Medulla oblongata (tissue), 1 donor: ENCODE data around the gene SDK1.

ENCODE experiments used
- DNase-seq: peaks from one replicate; pipeline ENCODE4 v3.0.0-alpha.2; 2015; ENCODE audit errors: extremely low spot score

The SDK1 gene

DNA sequence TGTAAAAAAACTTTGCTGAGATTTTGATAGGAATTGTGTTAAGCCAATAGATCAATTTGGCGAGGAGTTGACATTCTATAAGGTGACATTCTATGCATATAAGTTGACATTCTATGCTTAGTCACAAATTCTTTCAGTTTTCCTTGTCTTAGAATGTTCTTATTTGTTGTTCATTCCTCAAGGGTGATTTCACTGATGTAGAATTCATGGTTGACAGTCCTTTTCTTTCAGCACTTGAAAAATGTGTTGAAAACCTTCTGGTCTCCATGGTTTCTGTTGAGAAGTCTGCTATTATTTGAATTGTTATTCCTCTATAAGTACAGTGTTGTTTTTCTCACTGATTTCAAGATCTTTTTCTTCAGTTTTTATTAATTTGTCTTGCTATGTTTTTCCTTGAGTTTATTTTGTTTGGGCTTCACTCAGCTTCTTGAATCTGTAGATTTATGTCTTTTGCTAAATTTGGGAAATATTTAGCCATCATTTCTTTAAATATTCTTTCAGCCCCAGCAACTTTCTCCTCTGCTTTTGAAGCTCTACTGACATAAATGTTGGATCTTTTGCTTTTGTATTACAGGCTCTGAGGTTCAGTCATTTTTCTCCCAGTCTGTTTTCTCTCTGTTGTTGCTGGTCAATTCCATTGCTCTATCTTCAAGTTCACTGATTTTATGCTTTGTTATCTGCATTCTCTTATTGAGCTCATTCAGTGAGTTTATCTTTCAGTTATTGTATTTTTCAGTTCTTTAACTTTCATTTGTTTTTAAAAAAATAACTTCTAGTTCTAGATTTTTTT is 154.9 kb downstream of the SDK1 start:
- no peak for DNase-seq

DNA sequence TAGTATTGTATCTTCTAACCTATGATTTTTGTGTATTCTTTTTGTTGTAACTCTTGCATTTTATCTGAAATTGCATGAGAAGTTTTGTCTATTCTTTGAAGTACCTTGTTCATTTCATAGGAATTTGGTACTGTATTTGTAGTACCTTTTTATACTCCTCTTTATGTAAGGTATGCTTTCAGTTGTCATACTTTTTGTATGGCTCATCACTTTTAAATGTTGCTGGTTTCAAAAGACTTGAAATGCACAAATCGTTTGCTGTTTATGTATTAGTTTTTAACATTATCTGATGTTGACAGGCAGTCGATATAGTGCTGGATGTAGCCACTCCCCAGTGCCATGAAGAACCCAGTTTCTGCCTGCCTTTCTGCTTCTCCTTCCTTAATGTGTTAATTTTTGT is 158.1 kb downstream of the SDK1 start:
- no peak for DNase-seq

DNA sequence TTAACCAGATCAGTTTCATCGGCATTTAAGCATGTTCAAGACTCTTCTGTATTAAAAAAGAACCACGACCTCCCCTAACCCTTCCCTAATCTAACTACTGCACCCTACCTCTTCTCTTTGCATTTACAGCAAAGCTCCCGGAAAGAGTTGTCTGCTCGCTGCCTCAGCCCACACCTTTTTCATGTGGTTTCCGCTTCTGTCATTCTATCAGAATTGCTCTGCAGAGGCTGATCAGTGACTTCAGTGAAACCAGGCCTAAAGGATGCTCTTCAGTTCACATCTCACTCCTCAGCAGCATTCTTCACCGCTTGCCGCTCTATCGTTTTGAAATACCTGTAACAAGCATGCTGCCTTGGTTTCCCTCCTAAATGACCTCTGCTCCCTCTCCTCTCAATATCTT is 160.9 kb downstream of the SDK1 start:
- DNase-seq = no peak

DNA sequence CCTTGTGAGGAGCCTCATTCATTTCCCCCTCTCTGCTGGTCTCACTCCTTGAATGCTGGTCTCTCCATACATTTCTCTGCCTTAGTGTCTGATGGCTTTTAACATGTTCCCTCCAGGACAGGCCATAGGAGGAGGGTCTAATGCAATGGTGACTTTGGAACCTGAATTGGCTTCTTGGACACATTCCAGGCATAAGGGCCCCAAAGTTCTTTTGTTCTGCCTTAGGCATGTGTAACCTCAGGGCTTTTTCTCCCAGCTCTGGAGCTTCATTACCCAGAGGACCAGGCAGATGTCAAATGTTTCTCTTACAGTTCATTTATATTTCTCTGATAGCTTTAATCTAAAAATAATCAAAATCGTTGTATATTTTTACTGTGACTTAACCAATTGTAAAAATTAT is 162.6 kb downstream of the SDK1 start:
- no peak for DNase-seq

DNA sequence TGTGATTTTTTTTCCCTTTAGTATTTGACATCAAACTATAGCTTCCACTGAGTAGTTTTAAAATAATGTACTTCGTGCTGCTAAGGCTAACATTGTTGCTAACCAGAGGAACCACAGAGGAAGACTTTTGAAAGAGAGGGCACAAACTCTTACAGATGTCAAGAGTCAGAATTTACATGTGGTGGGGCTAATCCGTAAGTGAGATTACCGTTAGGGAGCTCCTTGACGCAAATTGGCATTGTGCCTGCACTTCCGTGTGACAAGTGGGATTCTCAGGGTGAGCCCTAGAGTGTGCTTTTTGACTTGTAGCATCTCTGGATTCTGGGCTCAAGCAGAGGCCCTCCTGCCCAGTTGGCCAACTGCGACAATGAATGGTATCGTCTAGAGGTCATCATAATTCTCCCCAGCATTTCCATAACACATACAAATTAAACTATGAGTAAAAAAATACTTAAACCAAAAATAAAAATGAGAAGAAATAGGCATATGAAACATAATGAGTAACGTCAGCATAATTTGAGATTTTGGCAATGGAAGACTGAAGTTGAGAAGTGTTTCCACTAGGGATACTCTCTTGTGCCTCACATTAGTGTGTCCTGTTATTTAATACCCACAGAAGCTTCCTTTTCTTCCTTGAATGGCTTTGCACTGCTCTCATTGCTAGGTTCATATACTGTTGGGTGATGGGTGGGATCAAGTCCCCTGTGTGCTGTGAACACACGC is 164.0 kb downstream of the SDK1 start:
- no peak for DNase-seq

DNA sequence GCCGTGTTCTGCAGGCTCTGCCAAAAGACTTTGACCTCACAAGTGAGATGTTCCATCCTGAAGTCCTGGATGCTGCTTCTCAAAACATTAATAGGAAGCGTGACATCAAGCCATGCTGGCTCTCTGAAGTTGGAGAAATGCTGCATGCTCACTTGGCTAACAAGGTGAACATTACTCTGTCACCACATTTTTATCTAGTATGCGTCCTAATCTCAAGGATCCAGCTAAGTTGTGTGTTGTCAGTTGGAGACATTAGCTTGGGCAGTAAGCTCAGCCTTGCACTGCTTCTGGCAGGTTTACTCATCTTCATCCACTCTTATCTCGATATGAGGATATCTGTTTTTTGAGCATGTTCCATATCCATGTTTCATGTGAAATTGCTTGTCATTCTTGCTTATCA is 165.2 kb downstream of the SDK1 start:
- DNase-seq = no peak

DNA sequence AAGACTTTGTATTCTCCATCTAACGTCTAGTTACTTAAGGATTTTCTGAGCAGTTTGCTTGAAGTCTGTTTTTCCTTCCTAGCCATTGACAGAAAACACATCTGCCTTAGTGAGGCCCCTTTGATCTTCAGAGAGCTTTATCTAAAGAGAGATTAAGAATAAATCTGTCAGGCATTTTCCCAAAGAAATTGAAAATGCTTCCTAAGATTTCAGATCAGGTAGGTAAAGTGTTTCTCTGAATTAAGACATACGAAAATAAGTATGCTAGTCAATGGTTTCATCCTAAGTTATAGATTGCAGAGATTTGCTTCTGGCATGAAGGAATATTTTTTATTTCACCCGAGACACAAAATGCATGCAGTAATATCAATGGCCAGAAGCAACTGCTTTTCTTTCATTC is 168.6 kb downstream of the SDK1 start:
- DNase-seq = no peak

DNA sequence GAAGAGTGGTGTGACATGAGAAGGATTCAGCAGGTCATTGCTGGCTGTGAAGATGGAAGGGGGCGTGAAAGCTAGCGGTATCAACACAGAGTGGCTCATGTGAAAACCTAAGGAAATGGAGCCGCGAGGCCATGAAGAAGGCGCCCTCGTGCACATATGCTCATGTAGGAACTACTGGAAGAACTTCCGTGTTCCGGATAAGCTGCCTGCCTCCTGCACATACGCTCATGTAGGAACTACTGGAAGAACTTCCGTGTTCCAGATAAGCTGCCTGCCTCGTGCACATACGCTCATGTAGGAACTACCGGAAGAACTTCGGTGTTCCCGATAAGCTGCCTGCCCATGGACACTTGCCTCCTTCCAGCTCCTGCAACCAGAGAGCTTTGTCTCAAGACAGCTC is 179.1 kb downstream of the SDK1 start:
- no peak for DNase-seq

DNA sequence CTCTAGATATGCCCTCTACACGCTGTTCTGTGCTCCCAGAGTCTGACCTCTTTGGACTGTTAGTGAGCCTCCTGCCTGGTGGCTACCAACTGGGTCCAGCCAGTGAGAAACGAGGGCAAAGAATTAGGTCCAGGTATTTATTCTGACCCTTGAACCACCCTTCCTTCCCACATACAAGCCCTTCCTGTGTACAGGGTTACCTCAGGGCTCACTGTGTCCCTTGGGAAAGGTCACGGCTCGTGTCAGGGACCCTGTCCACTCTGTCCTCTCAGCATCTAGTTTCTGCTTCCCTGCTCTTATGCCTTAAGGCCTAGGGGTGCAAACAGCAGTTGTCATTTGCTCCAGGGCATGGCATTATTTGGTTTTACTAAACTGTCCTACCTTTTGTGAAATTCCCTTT is 180.4 kb downstream of the SDK1 start:
- DNase-seq = no peak

DNA sequence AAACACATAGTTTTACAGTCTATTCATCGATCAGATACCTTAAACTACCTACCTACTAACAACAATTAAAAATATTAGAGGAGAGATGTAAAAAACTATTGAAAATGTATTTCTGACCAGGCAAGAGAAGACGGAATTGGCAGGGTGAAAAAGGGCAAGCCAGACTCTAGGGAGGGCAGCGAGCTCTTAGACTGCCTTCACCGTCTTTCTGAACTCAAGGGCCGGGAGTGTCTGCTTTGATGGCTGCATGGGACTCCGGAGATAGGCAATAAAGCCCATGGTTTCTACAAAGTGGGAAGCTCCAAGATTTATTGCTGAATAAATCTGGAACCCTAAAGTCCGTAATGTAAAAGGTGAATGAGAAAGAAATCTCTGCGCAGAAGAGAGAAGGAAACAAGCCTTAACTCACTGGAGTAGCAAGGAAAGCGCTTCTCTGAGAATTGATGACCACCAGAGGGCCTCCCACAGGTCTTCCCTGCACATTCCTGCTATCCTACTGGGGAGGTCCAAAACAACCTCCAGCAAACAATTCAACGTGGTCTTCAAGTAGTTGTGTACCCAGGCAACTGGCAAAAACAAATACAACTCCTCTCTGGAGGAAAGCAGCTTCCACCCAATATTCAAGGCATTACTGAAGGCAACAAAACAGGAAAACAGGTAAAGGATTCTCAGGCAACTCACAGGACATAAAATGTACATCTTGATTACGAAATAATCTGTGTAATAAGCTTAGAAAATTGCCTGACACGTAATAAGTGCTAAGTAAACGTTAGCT is 181.3 kb downstream of the SDK1 start:
- peak; percentile 29 for DNase-seq

DNA sequence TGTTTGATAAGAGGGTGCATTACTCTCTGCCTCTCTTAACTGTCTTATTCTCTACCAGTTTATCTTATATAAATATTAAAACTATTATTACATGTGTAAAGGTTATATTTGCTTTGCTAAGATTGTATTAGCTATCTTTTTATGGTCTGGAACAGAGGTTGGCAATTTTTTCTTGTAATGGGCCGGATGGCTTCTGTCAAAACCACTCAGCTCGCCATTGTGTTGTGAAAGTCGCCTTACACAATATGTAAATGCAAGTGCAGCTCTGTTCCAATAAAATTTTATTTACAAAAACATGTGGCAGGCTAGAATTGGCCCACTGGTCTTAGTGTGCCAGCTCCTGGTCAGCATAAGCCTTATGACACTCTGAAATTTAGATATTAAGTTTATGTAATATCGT is 185.8 kb downstream of the SDK1 start:
- DNase-seq = no peak

DNA sequence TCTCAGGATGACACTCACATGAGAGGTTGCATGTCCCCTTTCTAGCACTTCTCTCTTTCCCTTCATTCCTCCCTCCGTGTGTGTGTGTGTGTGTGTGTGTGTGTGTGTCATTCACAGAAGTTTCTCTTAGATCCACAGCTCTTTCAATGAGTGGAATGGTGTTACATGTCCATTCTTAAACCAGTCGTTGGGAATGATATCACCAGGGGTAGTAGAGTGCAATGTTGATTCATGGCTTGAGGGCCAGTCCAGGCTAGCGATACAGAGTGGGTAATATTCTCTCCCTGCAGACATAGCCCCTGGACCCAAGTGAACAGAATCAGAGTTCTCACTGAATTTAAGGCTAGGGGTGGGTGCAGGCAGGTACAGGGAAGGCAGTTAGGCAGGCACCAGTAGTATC is 187.8 kb downstream of the SDK1 start:
- DNase-seq = no peak

DNA sequence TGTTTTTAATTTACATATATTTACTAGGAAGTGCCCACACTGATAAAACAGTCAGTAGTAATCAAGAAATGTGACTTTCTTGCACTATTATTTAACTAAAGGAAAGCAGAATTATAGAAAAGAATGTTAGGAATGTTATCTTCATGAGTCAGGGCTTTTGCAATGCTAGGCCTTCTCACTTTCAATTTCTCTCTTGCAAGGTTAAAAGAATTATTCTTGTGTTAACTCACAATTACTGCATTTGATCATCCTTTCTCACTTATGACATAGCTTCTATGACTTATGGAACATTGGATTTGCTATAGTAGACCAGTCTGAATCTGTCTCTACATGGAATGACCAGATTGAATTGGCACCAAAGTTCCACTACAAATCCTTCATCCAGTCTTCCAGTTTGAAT is 192.4 kb downstream of the SDK1 start:
- no peak for DNase-seq

DNA sequence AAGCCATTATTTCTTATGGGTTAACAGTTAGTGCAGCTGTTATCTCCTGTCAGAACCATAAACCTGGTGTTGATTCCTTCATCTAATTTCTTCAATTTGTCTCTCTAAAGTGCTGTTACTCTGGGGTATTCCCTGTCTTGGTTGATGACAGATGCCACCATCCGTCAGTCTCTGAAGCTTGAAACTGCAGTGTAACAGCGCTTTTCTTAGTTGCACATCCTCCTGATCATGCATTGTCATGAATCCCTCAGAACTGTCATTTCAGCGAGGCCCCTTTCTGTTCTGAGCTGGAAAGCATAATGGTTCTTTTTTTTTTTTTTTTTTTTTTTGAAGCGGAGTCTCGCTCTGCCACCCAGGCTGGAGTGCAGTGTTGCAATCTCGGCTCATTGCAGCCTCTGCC is 193.9 kb downstream of the SDK1 start:
- no peak for DNase-seq

DNA sequence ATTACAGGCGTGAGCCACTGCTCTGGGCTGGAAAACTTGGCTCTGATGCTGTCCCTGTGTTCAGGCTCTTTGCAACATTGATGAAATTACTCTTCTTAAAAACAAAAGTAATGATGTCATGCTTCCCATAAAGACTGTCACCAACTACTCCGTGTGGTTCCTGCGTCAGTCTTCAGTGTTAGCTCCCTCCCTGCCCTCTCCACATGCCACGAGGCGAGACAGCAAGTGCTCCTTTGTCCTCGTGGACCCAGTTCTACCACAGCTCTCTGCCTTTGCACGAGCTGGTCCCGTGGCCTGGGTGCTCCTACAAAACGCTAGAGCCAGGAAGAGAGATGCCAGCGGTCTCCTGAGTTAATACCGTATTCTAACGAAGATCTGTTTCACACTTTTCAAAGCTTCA is 194.5 kb downstream of the SDK1 start:
- DNase-seq = peak; percentile 8

DNA sequence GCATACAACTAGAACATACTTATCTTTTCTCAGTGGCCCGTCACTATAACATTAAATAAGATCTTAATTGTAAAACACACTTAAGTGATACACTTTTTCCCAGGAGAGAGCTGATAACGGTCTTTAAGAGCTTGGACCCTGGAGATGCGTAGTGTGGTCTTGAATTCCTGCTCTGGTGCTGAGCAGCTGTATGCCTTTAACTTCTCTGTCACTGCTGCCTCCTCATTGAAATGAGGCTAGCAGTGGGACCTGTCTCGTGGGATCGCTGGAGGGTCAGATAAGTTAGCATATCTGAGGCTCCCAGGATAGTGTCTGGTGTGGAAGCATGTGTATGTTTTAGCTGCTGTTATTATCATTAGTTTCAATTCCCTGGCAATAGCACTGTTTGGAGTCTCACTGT is 194.9 kb downstream of the SDK1 start:
- DNase-seq = no peak

DNA sequence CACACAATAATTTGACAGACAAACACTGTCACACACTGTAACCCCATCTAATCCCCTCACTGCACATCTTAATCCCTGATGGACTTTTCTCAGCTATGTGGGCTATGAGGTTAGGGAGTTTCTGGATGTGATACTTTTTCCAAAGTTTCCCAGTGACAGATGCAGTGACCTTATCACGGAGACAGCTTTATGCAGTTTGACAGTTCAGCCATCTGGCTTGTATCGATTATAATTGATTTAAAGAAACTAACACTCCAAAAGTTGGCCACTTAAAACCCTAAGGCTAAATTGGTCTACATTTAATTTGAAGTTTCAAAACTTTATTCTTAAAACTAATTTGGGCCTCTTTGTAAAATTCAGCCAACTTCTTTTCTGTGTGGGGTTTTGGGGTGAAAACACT is 196.7 kb downstream of the SDK1 start:
- DNase-seq = no peak

DNA sequence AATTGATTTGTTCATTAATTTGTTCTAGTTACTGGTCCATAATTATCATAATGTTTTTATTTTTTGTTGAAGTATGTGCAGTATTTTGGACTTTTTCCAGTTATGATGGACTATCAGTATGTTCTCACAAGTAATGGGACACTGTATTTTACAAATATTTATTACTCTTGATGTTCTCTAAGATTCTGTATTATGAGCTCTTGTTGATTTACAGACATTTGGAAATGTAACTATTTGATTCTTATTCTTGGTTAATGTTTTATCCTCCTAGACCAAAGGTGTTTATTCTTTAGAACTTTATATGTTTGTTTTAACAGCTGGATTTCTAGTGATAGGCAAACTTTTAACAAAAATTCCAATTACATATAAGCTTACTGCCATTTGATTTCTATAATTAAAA is 200.6 kb downstream of the SDK1 start:
- DNase-seq = no peak

DNA sequence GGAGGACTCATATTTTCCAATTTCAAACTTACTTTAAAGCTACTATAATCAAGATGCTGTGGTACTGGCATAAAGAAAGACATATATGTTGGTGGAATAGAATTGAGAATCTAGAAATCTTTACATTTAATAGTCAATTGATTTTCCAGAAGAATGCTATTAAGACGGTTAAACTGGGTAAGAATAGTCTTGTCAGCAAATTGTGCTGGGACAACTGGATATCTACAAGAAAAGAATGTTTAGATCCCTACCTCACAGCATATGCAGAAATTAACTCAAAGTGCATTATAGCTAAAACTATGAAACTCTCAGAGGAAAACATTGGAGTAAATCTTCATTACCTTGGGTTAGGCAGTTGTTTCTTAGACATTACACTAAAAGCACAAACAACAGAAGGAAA is 203.3 kb downstream of the SDK1 start:
- no peak for DNase-seq

DNA sequence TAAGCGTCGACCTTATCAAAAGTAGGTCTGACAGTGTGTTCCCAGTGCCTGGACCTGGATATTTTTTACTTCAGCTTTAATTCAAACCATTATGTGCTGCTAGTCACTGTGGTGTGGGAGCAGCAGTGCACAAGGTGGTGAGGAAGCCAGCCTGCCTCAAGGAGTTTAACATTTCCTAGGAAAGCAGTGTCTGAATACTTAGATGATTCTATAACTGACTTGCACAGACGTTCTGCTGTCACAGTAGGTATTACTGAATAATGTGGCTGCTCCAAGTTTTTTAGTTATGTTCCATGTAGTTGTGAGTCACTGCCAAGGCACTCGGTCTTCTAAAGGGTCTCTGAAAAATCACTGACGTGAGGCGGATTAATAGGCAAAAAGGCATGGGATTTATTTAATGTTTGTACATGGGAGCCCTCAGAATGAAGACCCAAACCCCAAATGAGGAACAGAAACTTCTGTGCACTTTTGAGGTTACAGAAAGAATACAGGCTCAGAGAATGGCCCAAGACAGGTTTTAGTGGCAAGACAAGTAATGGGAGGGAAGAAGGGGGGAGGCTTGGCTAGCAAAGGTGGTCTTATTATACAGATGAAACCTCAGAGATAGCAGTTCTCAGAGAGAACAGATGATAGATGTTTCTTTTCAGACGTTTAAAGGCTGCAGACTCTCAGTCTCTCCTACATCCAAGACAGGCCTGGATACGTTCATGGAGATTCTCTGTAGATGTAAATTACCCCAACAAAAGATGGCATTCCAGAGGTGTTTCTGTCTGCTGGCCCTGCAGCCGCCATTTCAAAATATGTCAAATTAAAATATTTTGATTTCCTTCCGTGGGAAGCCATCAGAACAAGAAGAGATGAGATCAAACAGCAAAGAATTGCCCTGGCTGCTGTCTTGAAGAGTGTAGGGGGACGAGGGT is 209.3 kb downstream of the SDK1 start:
- DNase-seq = no peak

DNA sequence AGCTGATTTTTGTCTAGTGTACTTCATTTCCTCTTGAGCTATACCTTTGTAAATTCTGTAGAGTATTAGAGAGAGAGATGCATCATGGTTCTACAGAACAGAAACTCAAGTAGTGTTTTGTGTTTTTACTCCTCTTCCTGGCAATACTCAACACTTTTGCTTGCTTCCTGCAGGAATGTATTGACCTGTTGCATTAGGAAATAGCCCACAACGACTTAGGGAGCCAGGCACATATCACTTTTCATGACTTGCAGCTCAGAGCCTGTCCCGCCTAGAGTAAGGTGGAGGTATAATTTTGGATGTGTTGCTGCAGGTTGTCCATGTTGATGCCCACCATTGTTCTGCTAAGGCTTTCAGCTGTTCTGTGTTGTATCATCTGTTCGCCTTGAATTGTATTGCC is 216.3 kb downstream of the SDK1 start:
- DNase-seq = no peak

DNA sequence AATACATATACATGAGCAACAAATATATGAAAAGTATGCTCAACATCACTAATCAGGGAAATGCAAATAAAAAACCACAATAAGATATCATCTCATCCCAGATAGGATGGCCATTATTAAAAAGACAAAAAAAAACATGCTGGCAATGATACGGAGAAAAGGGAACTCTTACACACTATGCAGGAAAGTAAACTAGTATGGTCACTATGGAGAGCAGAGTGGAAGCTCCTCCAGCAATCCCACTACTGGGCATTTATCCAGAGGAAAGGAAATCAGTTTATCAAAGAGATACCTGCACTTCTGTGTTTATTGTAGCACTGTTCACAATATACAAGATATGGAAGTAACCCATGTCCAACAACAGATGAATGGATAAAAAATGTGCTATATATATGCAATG is 217.5 kb downstream of the SDK1 start:
- DNase-seq = no peak
